ACC112 (cell line): ENCODE data around the gene BBS2.

ENCODE experiments used
- H2AFZ ChIP-seq: fragments of 200-600 bp; sonication (generic); one replicate; pipeline ENCODE4 v1.6.0; 2017; ENCODE audit warnings: antibody characterized with exemption, low read length; ENCODE audit not compliant: unreplicated experiment
- H3K27ac ChIP-seq: fragments of 200-600 bp; sonication (generic); 2 replicates; pipeline ENCODE4 v1.5.1; 2014; ENCODE audit warnings: low read depth, mild to moderate bottlenecking, antibody characterized with exemption, low read length, moderate library complexity
- H3K27me3 ChIP-seq: fragments of 200-600 bp; sonication (generic); 2 replicates; pipeline ENCODE4 v1.6.1; 2014; ENCODE audit warnings: mild to moderate bottlenecking, antibody characterized with exemption, low read length, moderate library complexity, mixed read lengths; ENCODE audit not compliant: insufficient read depth
- H3K36me3 ChIP-seq: fragments of 200-600 bp; sonication (generic); 2 replicates; pipeline ENCODE4 v1.6.1; 2016; ENCODE audit warnings: mild to moderate bottlenecking, antibody characterized with exemption, low read length, moderate library complexity, mixed read lengths; ENCODE audit not compliant: insufficient read depth
- H3K4me1 ChIP-seq: fragments of 200-600 bp; sonication (generic); one replicate; pipeline ENCODE4 v1.6.1; 2016; ENCODE audit warnings: low read length, mixed read lengths; ENCODE audit not compliant: insufficient read depth, unreplicated experiment, control insufficient read depth
- H3K4me3 ChIP-seq: fragments of 200-600 bp; sonication (generic); 2 replicates; pipeline ENCODE4 v1.5.1; 2014; ENCODE audit warnings: mild to moderate bottlenecking, low read depth, low read length
- H3K79me2 ChIP-seq: fragments of 200-600 bp; sonication (generic); one replicate; pipeline ENCODE4 v1.6.0; 2016; ENCODE audit warnings: low read length; ENCODE audit not compliant: control insufficient read depth, unreplicated experiment, insufficient read depth

BBS2 gene

GRCh38 chr16:56519459-56520250 is at the start of gene BBS2:
Gene BBS2 (minus strand): TSS chr16:56520024. CDS start chr16:56519862, 162 bp downstream.
- no peaks in the 10 kb centered on the region for H3K27me3 ChIP-seq
- H3K4me3 ChIP-seq = peak within 1 kb of the TSS; percentile 93
- peak within 1 kb of the TSS; percentile 95 for H2AFZ ChIP-seq
- H3K4me1 ChIP-seq = peaks cover 31% of the 10 kb centered on the region
- H3K27ac ChIP-seq = no peak within 1 kb of the TSS
- peaks cover 20% of the 10 kb centered on the region for H3K79me2 ChIP-seq
- no peaks in the 10 kb centered on the region for H3K36me3 ChIP-seq

GRCh38 chr16:56564793-56565477 is 45.1 kb upstream of the BBS2 start, which contains the start of gene MT4:
Gene MT4 (plus strand): TSS chr16:56565073. CDS start chr16:56565129, 56 bp downstream.
- no peaks in the 10 kb centered on the region for H3K36me3 ChIP-seq
- H3K4me1 ChIP-seq = no peaks in the 10 kb centered on the region
- no peak within 1 kb of the TSS for H2AFZ ChIP-seq
- H3K27ac ChIP-seq = no peak within 1 kb of the TSS
- H3K79me2 ChIP-seq = no peaks in the 10 kb centered on the region
- peaks cover 26% of the 10 kb centered on the region for H3K27me3 ChIP-seq
- no peak within 1 kb of the TSS for H3K4me3 ChIP-seq

- no peak overlapping the region for H3K27ac ChIP-seq
- no peak overlapping the region for H2AFZ ChIP-seq
- no peak overlapping the region for H3K4me3 ChIP-seq
- peaks cover 13% of the 10 kb centered on the region for H3K4me1 ChIP-seq
- H3K36me3 ChIP-seq = no peaks in the 10 kb centered on the region
- peaks cover 18% of the 10 kb centered on the region for H3K27me3 ChIP-seq
- H3K79me2 ChIP-seq = no peaks in the 10 kb centered on the region
Observed at GRCh38 chr16:56561126-56561525, 41.3 kb upstream of the BBS2 start.

GRCh38 chr16:56560447-56560846 is 40.6 kb upstream of the BBS2 start:
- Histone ChIP-seq H3K27ac (no peak overlapping the region), H3K27me3 (peaks cover 18% of the 10 kb centered on the region), H3K4me1 (peaks cover 13% of the 10 kb centered on the region), H3K4me3 (no peak overlapping the region), H3K36me3 (no peaks in the 10 kb centered on the region), H3K79me2 (no peaks in the 10 kb centered on the region), H2AFZ (no peak overlapping the region)

GRCh38 chr16:56559109-56559508 is 39.3 kb upstream of the BBS2 start:
- Histone ChIP-seq H3K36me3 (no peaks in the 10 kb centered on the region), H3K79me2 (no peaks in the 10 kb centered on the region), H3K27me3 (peaks cover 22% of the 10 kb centered on the region), H3K27ac (no peak overlapping the region), H3K4me3 (no peak overlapping the region), H2AFZ (no peak overlapping the region), H3K4me1 (peaks cover 13% of the 10 kb centered on the region)

- Histone ChIP-seq H3K79me2 (no peaks in the 10 kb centered on the region), H3K4me1 (peaks cover 13% of the 10 kb centered on the region), H3K36me3 (no peaks in the 10 kb centered on the region), H3K27ac (no peak overlapping the region), H3K27me3 (peaks cover 29% of the 10 kb centered on the region), H2AFZ (no peak overlapping the region), H3K4me3 (no peak overlapping the region)
Observed at GRCh38 chr16:56558024-56558747, 38.4 kb upstream of the BBS2 start.

- Histone ChIP-seq H2AFZ (no peak overlapping the region), H3K27me3 (peaks cover 29% of the 10 kb centered on the region), H3K36me3 (no peaks in the 10 kb centered on the region), H3K27ac (no peak overlapping the region), H3K4me3 (no peak overlapping the region), H3K79me2 (no peaks in the 10 kb centered on the region), H3K4me1 (peaks cover 13% of the 10 kb centered on the region)
Observed at GRCh38 chr16:56554441-56554840, 34.6 kb upstream of the BBS2 start.

- no peaks in the 10 kb centered on the region for H3K36me3 ChIP-seq
- H3K4me1 ChIP-seq = peaks cover 12% of the 10 kb centered on the region
- no peak overlapping the region for H3K4me3 ChIP-seq
- H2AFZ ChIP-seq = peak overlapping the region; percentile 10
- no peak overlapping the region for H3K27ac ChIP-seq
- no peaks in the 10 kb centered on the region for H3K79me2 ChIP-seq
- peaks cover 29% of the 10 kb centered on the region for H3K27me3 ChIP-seq
Observed at GRCh38 chr16:56551796-56552738, 32.2 kb upstream of the BBS2 start.

GRCh38 chr16:56549744-56550385 is 30.0 kb upstream of the BBS2 start:
- Histone ChIP-seq H3K4me3 (no peak overlapping the region), H3K36me3 (no peaks in the 10 kb centered on the region), H3K27me3 (peaks cover 14% of the 10 kb centered on the region), H3K79me2 (no peaks in the 10 kb centered on the region), H2AFZ (no peak overlapping the region), H3K27ac (no peak overlapping the region), H3K4me1 (peaks cover 14% of the 10 kb centered on the region)
